Femur (tissue), 1 donor: ENCODE measurements around the gene RTN4RL2.

Experiments
- DNase-seq: peaks from one replicate; pipeline ENCODE4 v3.0.0-alpha.2; 2017

Gene RTN4RL2

GRCh38 chr11:57481915-57482781 is 21.8 kb downstream of the RTN4RL2 start:
- no peak for DNase-seq

DNA sequence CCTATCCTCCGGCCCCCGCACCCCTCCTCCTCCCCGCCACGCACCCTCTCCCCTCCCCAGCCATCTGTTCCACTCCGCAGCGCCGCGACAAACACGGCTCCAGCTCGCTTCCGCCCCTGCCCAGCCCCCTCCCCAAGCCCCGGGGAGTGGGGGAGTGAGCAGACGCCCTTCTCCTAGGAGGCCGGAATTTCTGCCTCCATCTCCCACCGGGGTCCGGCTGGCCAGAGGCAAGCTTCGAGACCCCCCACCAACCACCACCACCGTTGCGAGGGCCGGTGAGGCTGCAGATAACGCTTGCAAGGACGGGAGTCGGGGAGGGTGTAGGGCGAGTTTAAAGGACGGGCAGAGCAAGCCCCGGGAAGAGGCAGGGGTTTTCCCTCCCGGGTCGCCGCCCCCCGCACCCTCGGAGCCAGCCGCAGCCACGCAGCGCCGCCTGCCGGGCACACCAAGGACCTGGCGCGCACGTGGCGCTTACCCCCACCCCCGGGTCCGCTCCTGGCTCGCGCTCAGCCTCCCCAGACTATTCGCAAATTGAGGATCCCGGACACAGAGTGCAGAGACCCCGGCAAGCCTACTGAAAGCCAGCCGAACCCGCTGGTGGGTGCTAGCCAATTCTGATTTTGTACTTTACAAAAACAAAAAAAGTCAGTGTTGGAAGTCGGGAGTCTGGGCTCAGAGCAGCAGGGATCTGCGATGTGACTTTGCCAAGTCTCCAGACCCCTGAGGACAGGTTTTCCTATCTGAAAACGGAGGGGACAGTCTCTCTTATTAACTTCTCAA is 22.6 kb downstream of the RTN4RL2 start:
- DNase-seq, result peak; percentile 78

GRCh38 chr11:57483562-57483918 is 23.2 kb downstream of the RTN4RL2 start:
- no peak for DNase-seq

DNA sequence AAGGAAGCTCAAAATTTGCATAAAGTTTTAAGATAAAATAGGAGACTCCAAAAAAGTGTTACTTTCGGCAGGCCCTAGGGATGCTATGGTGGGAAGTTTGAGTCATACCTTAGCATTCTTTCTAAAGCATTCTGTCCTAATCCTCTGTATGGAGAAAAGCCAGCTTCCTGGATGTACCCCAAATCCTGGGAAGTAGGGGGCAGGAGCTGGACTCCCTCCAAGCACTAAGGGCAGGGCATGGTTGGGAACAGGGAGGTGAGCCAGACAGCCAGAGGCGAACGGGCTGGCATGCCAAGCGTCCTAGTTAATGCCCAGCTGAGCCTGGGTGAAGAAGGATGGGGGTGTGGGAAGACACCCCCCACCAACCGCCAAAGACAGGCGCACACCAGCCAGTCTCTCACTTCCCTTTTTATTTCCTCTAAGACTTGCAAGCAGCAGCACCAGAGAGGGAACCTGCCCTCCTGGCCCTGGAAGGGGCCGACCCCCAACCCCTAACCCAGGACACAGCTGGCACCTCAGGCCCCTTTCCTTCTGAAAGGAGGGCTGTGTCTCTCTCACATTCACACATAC is 23.9 kb downstream of the RTN4RL2 start:
- no peak for DNase-seq

DNA sequence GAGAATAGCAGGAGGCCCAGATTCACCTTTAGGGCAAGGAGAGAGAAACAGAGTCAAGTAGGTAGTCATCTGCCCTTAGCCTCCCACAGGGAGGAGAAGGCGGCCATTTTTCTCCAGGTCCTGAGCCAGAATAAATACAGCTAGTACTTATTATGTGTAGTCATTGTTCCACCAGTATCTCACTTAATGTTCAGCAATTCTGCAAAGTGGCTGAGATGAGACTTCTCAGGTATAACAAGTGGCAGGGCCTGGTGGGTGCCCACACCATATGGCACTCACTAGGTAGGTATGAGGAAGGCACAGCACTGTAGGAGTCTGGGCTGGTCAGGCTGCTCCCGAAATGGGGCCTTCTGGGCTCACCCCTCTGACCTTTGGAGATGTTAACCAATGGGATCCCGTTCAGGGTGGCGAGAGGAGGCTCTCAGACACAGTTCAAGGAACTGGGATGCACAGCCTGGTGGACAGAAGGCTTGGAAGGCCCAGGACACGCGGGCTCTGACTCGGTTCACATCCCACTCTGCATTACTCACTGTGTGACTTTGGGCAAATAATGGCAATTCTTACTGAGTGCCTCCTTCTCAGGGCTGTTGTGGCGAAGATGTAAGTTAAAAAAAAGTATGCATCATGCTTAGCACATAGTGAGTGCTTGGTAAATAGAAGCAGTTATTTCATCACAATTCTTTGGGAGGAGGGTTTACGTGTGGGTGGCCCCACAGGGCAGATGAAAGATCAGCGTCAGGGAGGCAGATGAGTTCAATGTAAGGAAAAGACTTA is 25.1 kb downstream of the RTN4RL2 start:
- DNase-seq, result no peak

- DNase-seq, result no peak
These were observed 26.9 kb downstream of the RTN4RL2 start for GRCh38 chr11:57487021-57487778.

DNA sequence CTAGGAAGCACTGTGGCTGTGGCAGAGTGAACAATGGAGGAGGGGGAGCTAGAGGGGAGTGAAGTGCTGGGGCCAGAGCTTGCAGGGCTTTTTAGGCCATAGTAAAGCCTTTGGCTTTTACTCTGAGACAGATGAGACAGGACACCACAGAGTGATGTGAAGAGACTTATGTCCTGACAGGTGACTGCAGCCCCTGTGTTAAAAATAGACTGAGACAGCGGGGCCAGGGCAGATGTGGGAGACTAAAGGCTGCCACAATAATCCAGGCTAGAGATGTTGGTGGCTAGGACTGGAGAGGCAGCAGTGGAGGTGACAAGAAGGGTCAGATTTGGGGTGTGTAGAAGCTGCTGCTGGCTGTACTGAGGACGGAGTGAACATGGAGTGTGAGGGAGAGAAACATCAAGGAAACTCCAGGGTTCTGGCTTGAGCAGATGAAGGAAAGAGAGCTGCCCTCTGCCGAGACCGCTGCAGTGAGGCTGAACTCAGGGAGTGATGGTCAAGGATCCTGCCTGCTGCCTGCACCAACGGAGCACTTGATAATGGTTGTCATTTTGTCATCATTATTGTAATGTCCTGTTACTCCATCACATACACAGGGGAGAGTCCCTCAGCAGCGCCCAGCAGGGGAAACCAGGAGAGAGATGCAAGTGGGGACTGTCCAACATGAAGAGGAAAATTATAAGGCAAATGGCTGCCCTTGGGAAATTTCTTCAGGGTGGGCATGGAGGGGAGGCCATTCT is 27.8 kb downstream of the RTN4RL2 start:
- no peak for DNase-seq

GRCh38 chr11:57490456-57491248 is 30.3 kb downstream of the RTN4RL2 start:
- no peak for DNase-seq

- DNase-seq, result no peak
These were observed 31.2 kb downstream of the RTN4RL2 start for GRCh38 chr11:57491371-57492061.

- no peak for DNase-seq
These were observed 33.5 kb downstream of the RTN4RL2 start for GRCh38 chr11:57493507-57494503.

- DNase-seq, result no peak
These were observed 35.9 kb downstream of the RTN4RL2 start for GRCh38 chr11:57496109-57496820.

GRCh38 chr11:57497303-57498247 is 37.2 kb downstream of the RTN4RL2 start:
- DNase-seq, result no peak

- no peak for DNase-seq
These were observed 38.2 kb downstream of the RTN4RL2 start for GRCh38 chr11:57498540-57498939.

DNA sequence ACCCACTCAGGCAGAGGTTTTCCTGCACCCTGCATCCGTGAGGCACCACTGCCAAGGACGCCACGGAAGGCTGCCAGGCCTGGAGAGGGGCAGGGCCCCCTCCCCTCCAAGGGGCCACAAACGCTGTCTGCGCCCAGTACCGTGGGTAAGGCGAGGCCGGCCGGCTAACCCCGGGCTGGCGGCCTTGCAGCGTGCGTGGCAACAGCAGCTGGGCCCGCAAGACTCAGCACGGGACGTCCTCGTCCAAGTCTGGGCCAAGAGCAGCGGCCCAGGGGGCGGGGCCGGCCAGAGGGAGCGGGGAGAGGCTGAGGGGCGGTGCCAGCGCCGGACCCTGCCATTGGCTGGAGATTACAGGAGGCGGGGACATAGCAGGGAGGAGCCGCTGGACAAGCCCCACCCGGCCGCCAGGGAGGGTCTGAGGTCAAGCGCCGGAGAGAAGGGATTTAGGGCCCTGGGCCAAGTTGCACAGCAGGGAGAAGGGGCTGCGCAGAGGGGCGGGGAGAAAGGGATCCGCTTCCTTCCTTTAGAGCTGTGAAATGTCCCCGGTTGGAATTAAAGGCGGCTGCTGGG is 39.2 kb downstream of the RTN4RL2 start:
- peak; percentile 96 for DNase-seq

GRCh38 chr11:57499983-57500461 is 39.7 kb downstream of the RTN4RL2 start:
- DNase-seq, result no peak

- DNase-seq, result no peak
These were observed 40.2 kb downstream of the RTN4RL2 start for GRCh38 chr11:57500515-57500914.
